HG03280 (cell line): ENCODE results near the gene IFRD1.

Experiments
- ATAC-seq: cut with Tn5 transposase; IDR thresholded peaks from one replicate; pipeline ENCODE4 v1.9.1; 2021; ENCODE audit warnings: mild to moderate bottlenecking, moderate library complexity; ENCODE audit not compliant: unreplicated experiment

The IFRD1 gene

GRCh38 chr7:112449902-112450806 is at the start of gene IFRD1:
Gene IFRD1, plus strand, starts transcription at chr7:112450460. Its CDS starts 229 bp downstream, at chr7:112450689.
- peak; percentile 71 for ATAC-seq

- no peak for ATAC-seq
These were observed 45.9 kb upstream of the IFRD1 start for GRCh38 chr7:112404321-112404720.

- ATAC-seq = no peak
These were observed 45.0 kb upstream of the IFRD1 start for GRCh38 chr7:112405286-112405685.

DNA sequence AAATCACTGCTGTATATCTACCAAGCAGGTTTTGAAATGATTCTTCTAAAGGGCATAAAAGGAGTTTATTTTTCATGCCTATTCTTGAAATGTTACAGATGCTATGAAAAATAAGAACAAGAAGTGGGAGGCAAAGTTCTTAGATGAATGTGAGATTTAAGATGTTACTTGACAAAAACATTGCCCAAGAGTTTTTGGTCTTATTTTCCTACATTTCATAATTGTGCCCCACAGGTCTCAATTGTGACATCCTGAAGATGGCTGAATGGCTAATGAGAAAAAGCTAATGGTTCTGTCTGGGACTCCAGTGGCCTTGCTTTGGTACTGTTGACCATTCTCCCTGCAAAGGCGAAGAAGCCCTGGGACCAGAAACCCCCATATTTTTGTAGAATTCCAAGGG is 43.0 kb upstream of the IFRD1 start:
- no peak for ATAC-seq

GRCh38 chr7:112410092-112410491 is 40.2 kb upstream of the IFRD1 start:
- ATAC-seq = no peak

- no peak for ATAC-seq
These were observed 39.0 kb upstream of the IFRD1 start for GRCh38 chr7:112411186-112411795.

DNA sequence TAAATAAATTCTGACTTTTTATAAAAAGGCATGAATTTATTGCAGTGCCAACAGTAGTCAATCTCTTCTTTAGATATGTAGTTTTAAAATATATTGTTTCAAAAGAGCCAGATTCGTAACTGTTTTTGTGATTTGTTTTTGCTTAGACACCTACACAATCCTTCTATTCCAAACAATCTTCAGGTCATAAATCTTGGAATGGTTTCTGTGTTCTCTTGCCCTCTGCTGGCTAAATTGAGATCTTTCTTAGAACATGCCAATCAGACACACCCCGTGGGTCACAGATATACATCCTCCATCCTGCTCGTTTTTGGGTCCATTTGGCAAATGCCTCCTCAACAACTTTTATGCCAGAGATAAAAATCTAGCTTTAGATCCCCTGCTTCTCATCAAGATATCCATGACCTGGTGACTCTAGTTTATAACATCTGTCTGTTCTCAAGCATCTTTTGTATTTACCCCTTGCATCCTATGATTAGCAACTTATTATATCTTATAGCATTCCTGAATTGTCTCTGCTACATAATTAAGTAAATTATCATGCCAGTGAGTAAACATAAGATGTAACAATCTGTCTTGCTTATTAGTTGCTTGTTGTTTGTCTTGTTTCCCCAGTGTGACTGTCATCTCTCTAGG is 35.3 kb upstream of the IFRD1 start:
- no peak for ATAC-seq

- no peak for ATAC-seq
These were observed 34.1 kb upstream of the IFRD1 start for GRCh38 chr7:112416127-112416526.

GRCh38 chr7:112419543-112420130 is 30.6 kb upstream of the IFRD1 start:
- no peak for ATAC-seq

DNA sequence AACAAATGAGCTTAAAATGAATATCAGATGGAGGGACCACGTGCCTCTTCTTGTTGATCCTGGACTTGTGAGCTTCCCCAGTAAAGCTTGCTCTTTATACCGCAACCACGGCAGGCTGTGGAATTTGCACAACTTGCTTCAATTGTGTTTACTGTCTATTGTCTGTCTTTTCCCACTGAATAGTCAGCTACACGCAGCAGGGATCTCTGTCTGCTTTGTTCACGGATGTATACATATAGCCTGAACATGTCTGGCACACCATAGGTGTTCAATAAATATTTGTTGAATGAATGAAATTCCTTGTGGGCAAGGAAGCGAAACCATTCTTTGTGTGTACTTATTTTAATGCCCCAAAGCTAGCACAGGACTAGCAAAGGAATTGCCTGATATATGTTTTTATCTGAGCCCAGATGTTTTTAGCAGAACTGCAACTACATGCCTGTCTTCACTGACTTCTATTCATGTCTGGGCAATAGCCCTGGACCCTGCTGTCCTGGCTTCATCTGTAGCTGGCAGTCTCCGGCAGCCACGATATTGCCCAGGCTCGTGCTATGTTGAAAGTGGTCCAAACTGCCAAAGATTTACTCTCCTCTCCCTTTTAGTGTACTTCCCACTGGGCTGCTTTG is 29.9 kb upstream of the IFRD1 start:
- ATAC-seq = no peak

DNA sequence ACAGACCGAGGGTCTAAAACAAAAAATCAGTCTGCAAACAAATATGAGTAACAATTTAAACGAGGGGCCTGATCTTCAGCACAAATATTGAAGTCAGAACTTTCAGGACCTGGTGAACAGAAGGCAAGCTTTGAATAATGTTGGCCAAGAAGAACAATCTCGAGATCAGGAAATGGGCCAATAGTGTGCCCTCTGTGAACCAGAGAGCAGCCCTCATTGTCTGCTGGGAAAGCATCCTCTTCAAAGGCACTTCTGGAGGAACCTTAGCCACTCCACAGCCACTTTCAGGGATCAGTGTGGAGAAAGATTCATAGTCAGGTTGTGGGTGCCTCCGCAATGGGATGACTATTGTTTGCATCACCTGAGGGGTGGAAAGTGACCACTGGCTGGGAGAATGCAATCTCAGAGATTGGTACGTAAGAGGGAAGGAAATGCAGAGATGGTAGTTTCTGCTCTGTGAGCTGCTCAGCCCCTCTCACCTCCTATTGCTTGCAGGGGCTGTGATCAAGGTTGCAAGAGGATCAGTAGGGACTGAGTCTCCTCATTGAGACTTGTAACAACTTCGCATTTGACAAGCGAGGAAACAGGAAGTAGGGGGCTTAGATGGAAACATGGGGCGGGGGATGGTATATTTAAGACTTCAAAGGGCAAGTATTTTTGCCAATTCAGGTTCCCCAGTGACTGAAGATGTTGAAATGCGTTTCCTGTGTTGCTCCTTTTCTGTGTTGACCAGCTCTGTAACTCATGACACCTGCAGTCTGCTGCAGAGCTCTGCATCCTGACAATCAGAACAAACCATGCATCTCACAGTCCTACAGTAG is 28.4 kb upstream of the IFRD1 start:
- no peak for ATAC-seq

GRCh38 chr7:112422842-112423496 is 27.3 kb upstream of the IFRD1 start:
- no peak for ATAC-seq

- ATAC-seq = no peak
These were observed 26.3 kb upstream of the IFRD1 start for GRCh38 chr7:112423987-112424386.

GRCh38 chr7:112427984-112428383 is 22.3 kb upstream of the IFRD1 start:
- ATAC-seq = no peak

- no peak for ATAC-seq
These were observed 21.5 kb upstream of the IFRD1 start for GRCh38 chr7:112428715-112429114.

GRCh38 chr7:112430649-112431048 is 19.6 kb upstream of the IFRD1 start:
- no peak for ATAC-seq

DNA sequence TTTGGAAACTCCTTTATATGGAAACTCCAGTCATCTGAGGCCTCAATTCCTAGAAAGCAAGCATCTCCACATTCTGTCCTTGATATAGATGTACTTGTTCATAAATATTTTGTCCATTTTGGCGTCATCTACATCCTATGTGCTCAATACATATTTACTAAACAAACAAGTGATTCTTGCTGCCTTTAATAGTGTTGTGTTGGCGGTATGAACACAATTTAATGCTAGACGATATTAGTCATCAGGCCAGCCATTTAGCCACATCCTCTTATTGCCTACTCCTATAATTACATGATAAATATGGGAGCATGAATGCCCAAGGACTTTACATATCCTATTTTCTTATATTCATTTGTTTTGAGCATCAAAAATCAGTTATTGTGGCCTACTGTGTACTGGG is 18.5 kb upstream of the IFRD1 start:
- no peak for ATAC-seq

DNA sequence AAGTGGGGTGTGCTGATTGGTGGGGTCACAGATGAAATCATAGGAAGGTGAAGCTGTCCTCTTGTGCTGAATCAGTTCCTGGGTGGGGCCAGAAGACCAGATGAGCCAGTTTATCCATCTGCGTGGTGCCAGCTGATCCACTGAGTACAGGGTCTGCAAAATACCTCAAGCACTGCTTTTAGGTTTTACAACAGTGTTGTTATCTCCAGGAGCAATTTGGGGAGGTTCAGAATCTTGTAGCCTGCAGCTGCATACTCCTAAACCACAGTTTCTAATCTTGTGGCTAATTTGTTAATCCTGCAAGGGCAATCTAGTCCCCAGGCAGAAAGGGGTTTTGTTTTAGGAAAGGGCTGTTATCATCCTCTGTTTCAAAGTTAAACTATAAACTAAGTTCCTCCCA is 17.0 kb upstream of the IFRD1 start:
- no peak for ATAC-seq

DNA sequence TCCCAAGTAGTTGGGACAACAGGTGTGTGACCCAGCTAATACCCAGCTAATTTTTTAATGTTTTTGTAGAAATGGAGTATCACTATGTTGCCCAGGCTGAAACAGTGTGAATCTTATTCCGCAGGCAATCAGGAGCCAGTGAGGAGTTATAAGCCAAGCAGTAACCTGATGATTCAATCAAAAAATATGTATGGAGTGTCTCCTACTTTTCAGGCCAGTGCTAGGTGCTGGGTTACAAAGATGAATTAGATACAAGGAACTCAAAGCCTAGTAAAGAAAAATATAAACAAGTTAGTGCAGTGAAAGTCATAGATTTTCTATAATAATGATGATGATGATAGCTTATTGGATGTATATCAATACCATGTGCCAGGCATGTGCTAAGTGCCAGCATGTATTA is 13.2 kb upstream of the IFRD1 start:
- no peak for ATAC-seq

DNA sequence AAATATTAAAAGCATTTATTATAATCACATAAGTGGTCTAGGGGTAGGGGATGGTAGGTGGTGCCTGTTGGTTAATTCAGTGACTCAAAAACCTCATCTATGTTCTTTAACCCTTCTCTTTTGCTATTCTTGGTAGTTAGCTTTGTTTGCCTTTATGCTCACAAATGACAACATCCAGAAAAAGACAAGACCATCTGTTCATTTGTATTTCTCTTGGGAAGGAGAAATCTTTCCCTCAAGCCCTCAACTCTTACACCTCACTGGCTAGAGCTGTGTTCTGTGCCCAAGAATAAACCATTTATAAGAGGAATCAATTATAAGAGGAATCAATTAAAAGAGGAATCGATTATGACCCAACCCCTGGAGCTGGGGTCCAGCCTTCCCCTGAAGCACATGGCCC is 10.8 kb upstream of the IFRD1 start:
- no peak for ATAC-seq
